Measurements from ENCODE around the gene RIT2.

Gene RIT2

DNA sequence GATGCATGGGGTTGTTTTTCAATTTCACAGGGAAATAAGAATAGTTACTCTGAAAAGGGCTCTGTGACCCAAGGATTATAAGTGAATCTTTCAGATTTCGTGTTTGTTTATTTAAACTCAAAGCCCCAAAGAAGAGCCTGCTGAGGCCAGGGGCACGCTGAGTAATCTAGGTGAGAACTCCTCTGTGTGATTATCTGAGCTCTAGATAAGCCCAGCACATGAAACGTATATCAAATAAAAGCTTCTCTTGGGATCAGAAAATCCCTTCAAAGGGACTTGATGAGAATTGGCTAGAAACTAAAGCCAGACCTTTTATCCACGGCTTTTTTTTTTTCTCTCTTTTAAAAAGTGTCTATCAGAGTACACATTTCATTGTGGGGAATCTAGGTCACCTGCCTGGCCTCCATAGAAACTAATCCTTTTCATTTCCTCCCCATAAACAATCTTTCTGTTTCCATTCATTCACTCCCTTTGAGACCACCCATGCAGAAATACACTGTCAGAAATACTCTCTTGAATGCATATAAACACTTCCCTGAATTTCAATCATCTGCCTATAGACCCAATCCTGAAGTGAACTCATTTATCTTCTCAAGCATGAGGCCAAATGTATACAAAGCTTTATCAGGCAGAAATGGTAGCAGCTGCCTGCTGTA lies 137.4 kb downstream of the RIT2 start:
- in situ Hi-C loops (cut with HindIII; ENCODE audit: low pct_unique_long_range_greater_than_20kb, low sequenced_read_pairs), result no loop called here
- no peak for DNase-seq (ENCODE audit: low read depth in 1 of 2, low spot score in 1 of 2)
- no peak for TF ChIP-seq JUND (IDR thresholded peaks at IDR 0.05; ENCODE audit: low read depth)

DNA sequence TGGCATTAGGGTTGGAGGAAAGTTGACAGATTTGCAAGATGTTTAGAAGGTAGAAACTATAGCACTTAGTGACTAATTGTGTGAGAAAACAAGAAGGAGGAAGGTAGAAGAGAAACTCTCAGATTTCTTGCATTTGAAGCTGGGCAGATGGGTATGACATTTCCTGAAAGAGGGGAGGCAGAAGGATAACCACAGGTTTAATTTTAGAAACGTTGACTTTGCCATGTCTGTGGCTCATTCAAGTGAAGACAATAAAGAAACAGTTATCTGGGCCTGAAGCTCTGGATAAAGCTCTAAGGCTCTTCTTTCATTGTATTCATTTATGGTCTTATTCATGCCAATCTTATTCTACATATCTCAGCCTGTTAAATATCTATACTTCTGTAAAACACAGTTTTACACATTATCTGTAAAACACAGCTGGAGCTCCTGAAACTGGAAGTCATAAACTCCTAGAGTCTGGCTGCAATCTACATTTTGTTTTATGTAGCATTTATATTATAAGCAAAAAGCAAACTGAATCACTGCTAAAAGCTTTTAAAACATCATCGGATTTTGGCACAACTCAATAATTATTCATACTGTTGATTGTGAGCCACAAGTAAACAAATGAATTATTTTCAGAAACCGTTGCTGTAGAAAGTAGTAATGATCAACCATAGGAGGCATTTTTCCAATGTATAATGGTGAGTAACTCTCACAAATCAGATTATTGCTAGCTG lies 138.5 kb downstream of the RIT2 start:
- no peak for TF ChIP-seq JUND (IDR thresholded peaks at IDR 0.05; ENCODE audit: low read depth)
- no peak for DNase-seq (ENCODE audit: low read depth in 1 of 2, low spot score in 1 of 2)
- in situ Hi-C loops (cut with HindIII; ENCODE audit: low pct_unique_long_range_greater_than_20kb, low sequenced_read_pairs), result no loop called here

DNA sequence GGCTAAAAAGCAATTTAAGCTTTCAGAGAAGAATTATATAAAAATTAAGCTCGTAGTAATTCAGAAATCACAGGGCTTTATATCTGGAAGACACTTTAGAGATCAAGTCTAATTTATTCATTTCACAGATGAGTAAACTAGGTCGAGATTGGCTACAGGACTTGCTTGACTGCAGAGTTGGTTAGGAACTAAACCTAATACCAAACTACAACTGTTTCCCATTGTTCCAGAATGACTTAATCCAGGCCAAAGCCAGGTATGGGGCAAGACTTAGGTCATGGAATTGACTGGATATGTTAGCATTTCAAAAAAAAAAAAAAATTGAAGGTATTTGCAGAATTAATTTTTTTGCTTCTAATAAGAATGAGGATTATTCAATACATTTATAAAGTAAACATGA lies 146.1 kb downstream of the RIT2 start:
- in situ Hi-C loops (cut with HindIII; ENCODE audit: low pct_unique_long_range_greater_than_20kb, low sequenced_read_pairs), result no loop called here
- no peak for TF ChIP-seq JUND (IDR thresholded peaks at IDR 0.05; ENCODE audit: low read depth)
- DNase-seq (ENCODE audit: low read depth in 1 of 2, low spot score in 1 of 2), result no peak

DNA sequence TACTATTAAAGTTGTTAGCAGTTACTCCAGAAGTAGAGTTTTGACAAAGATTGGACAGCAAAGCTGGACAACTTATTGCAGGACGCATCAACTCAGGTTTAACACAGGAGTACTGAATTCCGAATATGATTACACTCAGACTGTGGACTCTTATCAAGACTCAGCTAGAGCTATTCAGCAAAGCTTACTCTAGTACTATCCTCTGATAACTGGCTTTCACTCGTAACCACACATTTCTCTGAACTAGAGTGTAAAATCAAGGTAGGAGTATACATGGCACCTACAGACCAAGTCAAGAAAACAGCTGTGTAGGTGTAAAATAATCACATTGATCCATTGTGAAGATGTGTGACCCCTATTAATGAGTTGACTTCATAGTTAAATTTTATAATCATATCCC lies 154.2 kb downstream of the RIT2 start:
- DNase-seq (ENCODE audit: low read depth in 1 of 2, low spot score in 1 of 2), result no peak
- TF ChIP-seq JUND (IDR thresholded peaks at IDR 0.05; ENCODE audit: low read depth), result no peak
- in situ Hi-C loops (cut with HindIII; ENCODE audit: low pct_unique_long_range_greater_than_20kb, low sequenced_read_pairs), result no loop called here

DNA sequence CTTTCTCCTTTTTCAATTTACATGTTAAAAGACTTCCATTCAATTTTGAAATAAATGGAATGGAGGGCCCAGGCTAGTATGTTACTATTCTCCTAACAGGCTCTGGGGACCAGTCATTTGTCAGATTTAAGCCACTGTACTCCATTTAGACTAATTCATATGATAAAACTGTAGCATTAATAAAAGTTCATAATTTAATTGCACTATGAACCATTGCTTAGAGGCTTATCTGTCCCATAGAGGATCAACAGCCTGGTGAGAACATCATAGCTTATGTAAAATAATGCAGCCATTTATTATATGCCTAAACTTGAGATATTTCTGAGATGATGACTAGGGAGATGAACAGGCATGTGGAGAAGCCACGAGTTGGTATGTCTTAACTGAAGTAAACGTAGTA lies 156.0 kb downstream of the RIT2 start:
- no peak for TF ChIP-seq JUND (IDR thresholded peaks at IDR 0.05; ENCODE audit: low read depth)
- DNase-seq (ENCODE audit: low read depth in 1 of 2, low spot score in 1 of 2), result no peak
- in situ Hi-C loops (cut with HindIII; ENCODE audit: low pct_unique_long_range_greater_than_20kb, low sequenced_read_pairs), result no loop called here

DNA sequence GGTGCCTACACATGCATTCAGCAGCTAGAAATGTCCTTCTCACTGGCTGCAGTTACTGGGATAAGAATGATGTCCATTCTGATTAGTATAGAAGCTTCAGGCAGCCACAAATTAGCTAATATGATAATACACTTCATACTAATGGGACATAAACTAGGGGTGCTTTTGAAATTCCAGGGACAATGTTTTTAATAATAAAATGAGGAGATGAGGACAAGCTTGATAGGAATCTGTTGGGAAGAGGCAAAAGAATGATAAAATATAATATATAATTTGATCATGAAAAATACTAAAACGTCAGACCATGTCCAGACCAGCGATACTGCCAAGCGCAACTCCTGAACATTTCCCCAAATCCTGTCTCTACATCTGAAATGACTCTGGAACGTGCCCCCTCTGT lies 157.1 kb downstream of the RIT2 start:
- no peak for TF ChIP-seq JUND (IDR thresholded peaks at IDR 0.05; ENCODE audit: low read depth)
- in situ Hi-C loops (cut with HindIII; ENCODE audit: low pct_unique_long_range_greater_than_20kb, low sequenced_read_pairs), result no loop called here
- DNase-seq (ENCODE audit: low read depth in 1 of 2, low spot score in 1 of 2), result no peak

DNA sequence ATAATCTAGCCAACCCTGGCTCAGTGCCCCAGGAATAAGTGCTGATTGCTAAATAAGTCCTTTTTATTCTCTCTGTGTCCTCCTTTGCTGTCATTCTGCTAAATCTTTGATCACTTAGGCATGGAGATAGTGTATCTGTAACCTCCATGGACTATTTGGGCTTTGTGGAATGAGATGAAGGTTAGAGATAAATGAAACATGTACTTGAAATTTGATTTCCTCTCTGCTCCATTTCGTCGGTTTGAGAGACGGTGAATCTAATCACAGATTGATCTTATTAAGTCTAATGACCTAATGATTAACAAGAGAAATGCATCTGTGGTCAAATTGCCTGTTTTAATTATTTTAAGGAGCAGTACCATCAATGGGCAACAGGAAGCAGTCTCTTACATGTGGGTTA lies 159.2 kb downstream of the RIT2 start:
- in situ Hi-C loops (cut with HindIII; ENCODE audit: low pct_unique_long_range_greater_than_20kb, low sequenced_read_pairs), result no loop called here
- no peak for DNase-seq (ENCODE audit: low read depth in 1 of 2, low spot score in 1 of 2)
- TF ChIP-seq JUND (IDR thresholded peaks at IDR 0.05; ENCODE audit: low read depth), result no peak

DNA sequence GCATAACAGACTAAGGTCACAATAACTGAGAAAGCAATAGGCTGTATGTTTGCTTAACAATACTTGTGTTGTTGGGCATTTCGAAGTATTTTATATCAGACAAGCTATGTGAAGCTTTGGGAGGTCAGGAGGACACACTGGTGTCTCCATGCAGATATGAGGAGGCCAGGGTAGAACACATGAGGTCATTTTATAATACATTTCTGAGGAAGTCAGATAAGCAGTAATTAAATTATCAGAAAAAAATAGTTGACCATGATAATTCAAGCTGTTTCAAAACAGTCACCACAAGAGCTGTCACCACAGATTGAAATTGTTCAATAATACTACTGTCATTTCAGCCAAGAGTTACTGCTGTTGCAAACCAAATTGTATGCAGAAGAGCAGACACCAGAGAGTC lies 160.6 kb downstream of the RIT2 start:
- DNase-seq (ENCODE audit: low read depth in 1 of 2, low spot score in 1 of 2), result no peak
- in situ Hi-C loops (cut with HindIII; ENCODE audit: low pct_unique_long_range_greater_than_20kb, low sequenced_read_pairs), result no loop called here
- no peak for TF ChIP-seq JUND (IDR thresholded peaks at IDR 0.05; ENCODE audit: low read depth)

GRCh38 chr18:42953306-42953705 lies 162.2 kb downstream of the RIT2 start:
- in situ Hi-C loops (cut with HindIII; ENCODE audit: low pct_unique_long_range_greater_than_20kb, low sequenced_read_pairs), result no loop called here
- DNase-seq (ENCODE audit: low read depth in 1 of 2, low spot score in 1 of 2), result no peak
- TF ChIP-seq JUND (IDR thresholded peaks at IDR 0.05; ENCODE audit: low read depth), result no peak

- in situ Hi-C loops (cut with HindIII; ENCODE audit: low pct_unique_long_range_greater_than_20kb, low sequenced_read_pairs), result no loop called here
These were observed 164.8 kb downstream of the RIT2 start for GRCh38 chr18:42950732-42951131.

DNA sequence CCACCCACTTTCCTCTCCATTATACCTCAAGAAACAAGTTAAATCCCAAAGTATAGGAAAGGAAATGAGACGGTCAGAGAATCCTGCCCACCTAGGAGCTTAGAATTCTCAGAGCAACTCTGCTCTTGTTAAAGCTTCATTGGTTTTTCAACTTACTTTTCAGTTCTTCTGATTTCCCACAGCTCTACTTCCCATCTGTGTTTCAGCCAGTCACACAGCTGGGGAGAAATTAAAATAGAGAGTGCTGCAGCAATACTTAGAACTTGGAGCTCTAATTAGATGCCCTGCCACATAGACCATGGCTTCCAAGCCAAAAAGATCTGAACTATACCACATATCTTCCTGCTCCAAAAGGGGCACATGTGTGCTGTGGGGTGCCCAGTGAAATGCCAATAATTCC lies 166.7 kb downstream of the RIT2 start:
- no peak for DNase-seq (ENCODE audit: low read depth in 1 of 2, low spot score in 1 of 2)
- TF ChIP-seq JUND (IDR thresholded peaks at IDR 0.05; ENCODE audit: low read depth), result no peak
- in situ Hi-C loops (cut with HindIII; ENCODE audit: low pct_unique_long_range_greater_than_20kb, low sequenced_read_pairs), result no loop called here

More at GRCh38 chr18:42950732-42951131, 164.8 kb downstream of the RIT2 start:
- TF ChIP-seq JUND (IDR thresholded peaks at IDR 0.05; ENCODE audit: low read depth), result no peak
- no peak for DNase-seq (ENCODE audit: low read depth in 1 of 2, low spot score in 1 of 2)

DNA sequence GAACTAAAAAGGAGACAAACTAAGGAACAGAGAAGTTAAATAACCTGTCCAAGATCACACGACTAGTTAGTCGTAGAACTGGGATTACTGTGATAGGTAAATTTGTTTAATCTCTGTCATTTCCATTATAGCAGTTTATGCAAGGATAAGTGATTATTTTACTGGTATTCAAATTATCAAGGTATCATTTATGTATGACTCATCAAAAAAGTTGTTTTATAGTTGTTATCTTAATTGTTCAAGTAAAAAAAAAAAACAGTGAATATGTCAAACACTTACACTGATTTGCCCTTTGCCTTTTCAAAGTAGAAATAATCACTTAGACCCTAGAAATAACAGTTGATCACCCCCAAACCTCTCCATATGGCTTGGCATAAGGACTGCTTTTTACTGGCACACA lies 173.6 kb downstream of the RIT2 start:
- in situ Hi-C loops (cut with HindIII; ENCODE audit: low pct_unique_long_range_greater_than_20kb, low sequenced_read_pairs), result no loop called here
- no peak for DNase-seq (ENCODE audit: low read depth in 1 of 2, low spot score in 1 of 2)
- TF ChIP-seq JUND (IDR thresholded peaks at IDR 0.05; ENCODE audit: low read depth), result no peak

DNA sequence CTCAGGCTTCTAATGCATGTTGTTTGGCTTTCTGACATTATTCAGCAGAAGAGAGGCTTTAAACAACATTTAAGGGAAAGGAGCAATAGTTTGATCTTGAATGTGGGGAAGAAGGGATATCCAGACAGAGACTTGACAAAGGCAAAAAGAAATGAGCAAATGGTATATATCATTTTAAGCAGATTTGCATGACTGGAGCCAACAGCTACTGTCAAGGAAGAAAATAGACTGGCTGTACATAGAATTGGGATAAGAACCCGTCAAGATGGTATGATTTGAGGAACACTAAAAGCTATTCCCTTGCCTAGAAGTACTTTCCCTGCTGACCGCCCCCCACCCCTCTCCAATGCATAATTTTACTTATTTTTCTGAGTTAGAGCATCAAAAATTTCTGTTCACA lies 174.5 kb downstream of the RIT2 start:
- no peak for TF ChIP-seq JUND (IDR thresholded peaks at IDR 0.05; ENCODE audit: low read depth)
- no peak for DNase-seq (ENCODE audit: low read depth in 1 of 2, low spot score in 1 of 2)
- in situ Hi-C loops (cut with HindIII; ENCODE audit: low pct_unique_long_range_greater_than_20kb, low sequenced_read_pairs), result no loop called here

DNA sequence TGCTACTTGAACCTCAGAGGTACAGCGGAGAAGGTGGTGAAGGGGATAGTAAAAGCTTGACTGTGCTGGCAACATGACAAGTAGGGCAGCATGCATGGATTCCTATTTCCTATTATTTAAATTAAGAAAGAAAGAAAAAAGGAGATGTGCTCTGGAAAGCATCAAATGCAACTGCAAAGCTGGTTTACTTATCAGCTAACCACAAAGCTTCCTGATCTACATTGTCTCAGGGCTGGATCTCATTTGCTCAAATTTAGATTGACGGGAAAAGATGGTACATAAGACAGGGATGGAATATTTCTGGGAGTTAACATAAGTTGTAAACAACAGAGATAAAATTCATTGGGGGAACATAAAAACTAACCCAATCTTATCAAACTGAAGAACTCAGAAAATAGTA lies 178.0 kb downstream of the RIT2 start:
- no peak for TF ChIP-seq JUND (IDR thresholded peaks at IDR 0.05; ENCODE audit: low read depth)
- DNase-seq (ENCODE audit: low read depth in 1 of 2, low spot score in 1 of 2), result no peak
- in situ Hi-C loops (cut with HindIII; ENCODE audit: low pct_unique_long_range_greater_than_20kb, low sequenced_read_pairs), result no loop called here

All from T47D (cell line).